Astrocyte of the cerebellum (primary cell): Measurements from ENCODE around the gene FIBCD1.
"Not testable (repeated sequence)": the region's sequence is repeated elsewhere in the genome, so short reads cannot be mapped to it uniquely, and the experiment has no call there.

ENCODE experiments used
- DNase-seq: peaks from one replicate; pipeline ENCODE4 v3.0.0-alpha.2; 2011; ENCODE audit warnings: low read depth
- H3K4me3 ChIP-seq: 2 replicates; pipeline ENCODE4 v1.5.1; 2011; ENCODE audit warnings: mild to moderate bottlenecking, low read depth, low read length, moderate library complexity
- in situ Hi-C: cut with HindIII; loops from 2 replicates; pipeline ENCODE4 v1.10.0; 2017; ENCODE audit warnings: low sequenced_read_pairs
- TF ChIP-seq, protein P1 (sequence below): IDR thresholded peaks from 2 replicates; pipeline ENCODE4 v1.5.1; 2012; ENCODE audit warnings: low read length, low read depth, moderate library complexity, mild to moderate bottlenecking; ENCODE audit errors: missing control alignments

Gene FIBCD1

DNA sequence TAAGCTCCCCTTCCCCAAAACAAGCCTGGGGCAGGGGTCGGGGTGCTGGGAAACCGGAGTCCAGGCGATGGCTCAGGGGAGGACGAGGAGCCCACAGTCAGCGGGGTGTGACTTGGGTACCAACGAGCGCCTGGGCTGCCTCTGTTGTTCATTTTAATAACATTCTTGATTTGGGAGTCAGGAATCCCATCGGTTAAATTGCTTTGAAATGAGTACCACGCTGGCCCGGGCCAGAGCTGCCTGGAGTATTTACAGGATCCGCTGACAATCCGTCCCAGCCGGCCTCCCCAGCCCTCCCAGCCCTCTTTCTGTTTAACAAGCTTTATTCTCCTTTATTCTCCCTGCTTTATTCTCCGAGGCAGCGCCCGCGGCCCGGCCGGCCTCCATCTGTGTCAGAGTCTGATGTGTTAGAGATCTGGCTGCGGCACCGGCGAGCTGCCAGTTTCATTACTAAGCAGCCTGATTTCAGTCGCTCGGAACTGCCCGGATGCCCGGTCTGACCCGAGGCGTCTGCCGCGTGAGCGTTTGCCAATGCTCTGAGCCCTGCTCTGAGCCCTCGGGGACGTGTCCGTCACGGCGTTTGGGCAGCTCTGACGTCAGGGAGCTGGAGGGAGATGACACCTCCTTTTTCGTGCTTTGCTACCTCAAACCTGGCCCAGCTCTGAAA is 26.0 kb downstream of the FIBCD1 start:
- TF ChIP-seq, protein P1, sequence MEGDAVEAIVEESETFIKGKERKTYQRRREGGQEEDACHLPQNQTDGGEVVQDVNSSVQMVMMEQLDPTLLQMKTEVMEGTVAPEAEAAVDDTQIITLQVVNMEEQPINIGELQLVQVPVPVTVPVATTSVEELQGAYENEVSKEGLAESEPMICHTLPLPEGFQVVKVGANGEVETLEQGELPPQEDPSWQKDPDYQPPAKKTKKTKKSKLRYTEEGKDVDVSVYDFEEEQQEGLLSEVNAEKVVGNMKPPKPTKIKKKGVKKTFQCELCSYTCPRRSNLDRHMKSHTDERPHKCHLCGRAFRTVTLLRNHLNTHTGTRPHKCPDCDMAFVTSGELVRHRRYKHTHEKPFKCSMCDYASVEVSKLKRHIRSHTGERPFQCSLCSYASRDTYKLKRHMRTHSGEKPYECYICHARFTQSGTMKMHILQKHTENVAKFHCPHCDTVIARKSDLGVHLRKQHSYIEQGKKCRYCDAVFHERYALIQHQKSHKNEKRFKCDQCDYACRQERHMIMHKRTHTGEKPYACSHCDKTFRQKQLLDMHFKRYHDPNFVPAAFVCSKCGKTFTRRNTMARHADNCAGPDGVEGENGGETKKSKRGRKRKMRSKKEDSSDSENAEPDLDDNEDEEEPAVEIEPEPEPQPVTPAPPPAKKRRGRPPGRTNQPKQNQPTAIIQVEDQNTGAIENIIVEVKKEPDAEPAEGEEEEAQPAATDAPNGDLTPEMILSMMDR, result no peak
- H3K4me3 ChIP-seq, result no peak overlapping the region
- no peak for DNase-seq
- in situ Hi-C loops, result no loop called here

DNA sequence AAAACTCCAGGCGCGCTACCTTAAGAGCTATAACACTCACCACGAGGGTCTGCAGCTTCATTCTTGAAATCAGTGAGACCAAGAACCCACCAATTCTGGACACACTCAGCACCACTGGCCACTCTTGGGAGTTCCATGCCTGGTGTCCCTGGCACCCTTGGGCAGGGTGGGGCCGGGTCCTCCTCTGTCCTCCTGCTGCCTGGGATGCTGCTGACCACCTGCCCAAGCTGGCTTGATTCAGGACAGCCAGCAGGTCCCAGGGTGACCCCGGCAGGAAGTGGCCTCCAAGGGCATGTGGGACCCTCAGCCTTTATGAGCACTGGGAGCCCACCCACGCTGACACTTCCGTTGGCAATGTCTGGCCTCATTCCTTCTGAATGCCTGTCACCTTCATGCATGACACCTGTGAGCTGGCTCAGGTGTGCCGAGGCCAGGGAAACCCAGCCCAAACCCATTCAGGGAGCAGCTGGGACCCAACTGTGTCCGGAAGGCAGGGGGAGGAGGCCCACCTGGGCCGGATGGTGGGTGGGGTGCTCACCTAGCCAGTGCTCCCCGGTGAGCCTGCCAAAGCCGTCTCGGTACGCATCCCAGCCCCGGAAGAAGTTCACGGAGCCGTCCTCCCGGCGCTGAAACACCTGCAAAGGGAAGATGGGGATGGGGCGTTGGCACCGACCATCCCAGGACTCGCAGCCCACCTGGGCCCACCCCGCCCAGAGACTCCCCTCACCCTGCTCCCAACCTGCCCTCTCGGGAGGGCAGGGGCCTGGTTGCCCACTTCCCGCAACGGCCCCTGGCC is 27.6 kb downstream of the FIBCD1 start:
- no peak for DNase-seq
- no peak overlapping the region for H3K4me3 ChIP-seq
- TF ChIP-seq, protein P1, result no peak
- in situ Hi-C loops, result no loop called here

DNA sequence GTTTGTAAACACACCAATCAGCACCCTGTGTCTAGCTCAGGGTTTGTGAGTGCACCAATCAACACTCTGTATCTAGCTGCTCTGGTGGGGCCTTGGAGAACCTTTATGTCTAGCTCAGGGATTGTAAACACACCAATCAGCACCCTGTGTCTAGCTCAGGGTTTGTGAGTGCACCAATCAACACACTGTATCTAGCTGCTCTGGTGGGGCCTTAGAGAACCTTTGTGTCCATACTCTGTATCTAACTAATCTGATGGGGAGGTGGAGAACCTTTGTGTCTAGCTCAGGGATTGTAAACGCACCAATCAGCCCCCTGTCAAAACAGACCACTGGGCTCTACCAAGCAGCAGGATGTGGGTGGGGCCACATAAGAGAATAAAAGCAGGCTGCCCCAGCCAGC is 28.4 kb downstream of the FIBCD1 start:
- H3K4me3 ChIP-seq, DNase-seq, in situ Hi-C loops: not testable (repeated sequence)

DNA sequence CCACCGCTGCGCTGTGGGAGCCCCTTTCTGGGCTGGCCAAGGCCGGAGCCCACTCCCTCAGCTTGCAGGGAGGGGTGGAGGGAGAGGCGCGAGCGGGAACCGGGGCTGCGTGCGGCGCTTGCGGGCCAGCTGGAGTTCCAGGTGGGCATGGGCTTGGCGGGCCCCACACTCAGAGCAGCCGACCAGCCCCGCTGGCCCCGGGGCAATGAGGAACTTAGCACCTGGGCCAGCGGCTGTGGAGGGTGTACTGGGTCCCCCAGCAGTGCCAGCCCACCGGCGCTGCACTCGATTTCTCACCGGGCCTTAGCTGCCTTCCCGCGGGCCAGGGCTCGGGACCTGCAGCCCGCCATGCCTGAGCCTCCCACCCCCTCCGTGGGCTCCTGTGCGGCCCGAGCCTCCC is 29.0 kb downstream of the FIBCD1 start:
- DNase-seq, H3K4me3 ChIP-seq, in situ Hi-C loops: not testable (repeated sequence)

DNA sequence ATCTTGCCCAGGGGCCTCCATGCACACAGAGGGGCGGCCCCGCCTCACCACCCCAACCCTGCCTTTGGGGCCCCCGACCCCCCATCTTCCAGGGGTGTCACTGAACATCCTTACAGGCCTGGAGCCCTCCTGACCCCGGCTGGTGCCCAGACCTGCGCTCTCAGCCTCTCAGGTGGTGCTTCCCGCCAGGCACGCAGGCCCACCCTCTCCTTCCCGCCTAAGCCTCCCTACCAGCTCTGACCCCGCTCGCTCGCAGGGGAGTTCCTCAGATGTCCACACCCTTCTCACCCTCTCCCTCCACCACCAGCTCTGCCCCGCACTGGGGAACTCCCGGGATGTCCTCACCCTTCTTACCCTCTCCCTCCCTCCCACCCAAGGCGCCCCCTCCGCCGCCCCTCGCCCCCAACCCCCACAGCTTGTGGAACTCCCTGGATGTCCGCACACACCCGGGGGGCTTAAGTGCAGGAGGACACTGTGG is 30.1 kb downstream of the FIBCD1 start:
- in situ Hi-C loops, result no loop called here
- H3K4me3 ChIP-seq, result no peak overlapping the region
- no peak for DNase-seq
- TF ChIP-seq, protein P1, result no peak

DNA sequence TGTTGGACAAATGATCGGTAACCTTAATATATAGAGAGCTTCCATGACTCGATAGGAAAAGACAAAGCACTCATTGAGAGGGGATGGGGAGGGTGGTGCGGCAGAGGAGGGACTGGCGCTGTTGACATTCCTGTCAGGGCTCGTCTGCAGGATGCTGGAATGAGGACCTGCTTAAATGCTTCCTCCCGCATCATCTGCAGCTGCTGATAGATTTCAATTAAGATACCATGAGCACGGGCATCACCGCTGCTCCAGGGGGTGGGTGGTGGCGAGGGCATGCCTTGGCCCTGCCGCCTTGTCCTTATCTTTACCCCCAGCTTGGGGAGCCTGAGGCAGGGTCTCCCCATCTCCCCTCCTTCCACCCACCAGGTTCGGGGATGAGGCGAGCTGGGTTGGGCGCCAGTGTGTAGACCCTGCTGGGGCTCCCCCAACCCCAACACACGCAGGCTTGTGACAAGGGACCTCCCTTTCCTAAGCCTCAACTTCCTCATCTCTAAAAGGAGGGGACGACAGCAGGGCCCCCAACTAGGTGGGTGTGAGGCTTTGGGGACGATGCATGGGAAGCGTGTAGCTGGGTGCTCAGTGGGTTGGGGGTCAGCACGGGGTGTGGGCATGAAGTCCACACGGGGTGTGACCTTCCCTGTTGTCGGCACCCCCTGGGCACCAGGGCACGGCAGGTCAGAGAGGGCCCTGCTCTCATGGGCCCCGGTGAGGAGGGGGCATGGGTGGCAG is 30.7 kb downstream of the FIBCD1 start:
- no peak overlapping the region for H3K4me3 ChIP-seq
- TF ChIP-seq, protein P1, result no peak
- DNase-seq, result no peak
- in situ Hi-C loops, result no loop called here

DNA sequence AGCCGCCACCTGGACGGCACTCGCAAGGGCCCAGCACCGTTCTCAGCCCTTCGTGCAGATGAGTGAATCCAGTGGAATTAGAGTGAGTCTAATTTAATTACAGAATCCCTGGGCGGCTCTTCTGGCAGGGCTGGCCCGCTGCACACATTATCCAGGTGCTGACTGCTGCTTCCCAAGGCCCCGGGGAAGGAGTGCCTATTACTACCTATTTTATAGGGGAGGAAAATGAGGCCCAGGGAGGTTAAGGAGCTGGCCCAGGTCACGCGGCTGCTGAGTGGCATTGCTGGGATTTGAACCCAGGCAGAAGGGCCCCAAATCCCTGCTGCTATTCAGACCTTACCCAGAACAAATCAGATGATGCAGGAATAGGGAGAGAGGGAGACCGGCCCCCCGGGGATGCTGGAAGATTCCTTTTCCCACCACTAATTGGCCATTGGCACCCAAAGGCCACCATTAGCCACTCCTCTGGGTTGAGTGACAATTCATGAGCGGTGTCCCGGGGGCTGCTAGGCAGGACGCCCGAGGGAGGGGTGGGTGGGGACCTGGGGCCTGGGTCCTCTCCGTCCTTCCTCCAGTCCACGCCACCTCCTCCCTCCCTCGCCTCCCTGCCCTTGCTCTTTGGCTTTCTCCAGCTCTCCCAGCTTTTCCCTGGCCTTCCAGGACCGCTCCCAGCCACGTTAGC is 32.2 kb downstream of the FIBCD1 start:
- TF ChIP-seq, protein P1, result no peak
- in situ Hi-C loops, result no loop called here
- no peak for DNase-seq
- no peak overlapping the region for H3K4me3 ChIP-seq
